ENCODE measurements around the gene NLRP13.
"Not testable (repeated sequence)": the region's sequence is repeated elsewhere in the genome, so short reads cannot be mapped to it uniquely, and the experiment has no call there.

NLRP13 gene

GRCh38 chr19:55931936-55932386 is at the start of gene NLRP13:
TSS of gene NLRP13 (minus strand) at chr19:55932336. CDS start at chr19:55932311, 25 bp downstream.
- FAIRE-seq, result no peak

- no peak for FAIRE-seq
Observed at GRCh38 chr19:55980415-55980814, 48.3 kb upstream of the NLRP13 start.

- FAIRE-seq, result no peak
Observed at GRCh38 chr19:55973982-55974381, 41.8 kb upstream of the NLRP13 start.

- no peak for FAIRE-seq
Observed at GRCh38 chr19:55962186-55962585, 30.1 kb upstream of the NLRP13 start.

GRCh38 chr19:55959996-55960675 is 28.0 kb upstream of the NLRP13 start:
- no peak for FAIRE-seq

GRCh38 chr19:55958356-55958755 is 26.2 kb upstream of the NLRP13 start:
- no peak for FAIRE-seq

GRCh38 chr19:55956431-55956830 is 24.3 kb upstream of the NLRP13 start:
- FAIRE-seq, result no peak

- FAIRE-seq, result not testable (repeated sequence)
Observed at GRCh38 chr19:55950566-55950965, 18.4 kb upstream of the NLRP13 start.

GRCh38 chr19:55947532-55947931 is 15.4 kb upstream of the NLRP13 start, which contains the start of gene NLRP8:
TSS of gene NLRP8 (plus strand) at chr19:55947832.
- no peak for FAIRE-seq

- no peak for FAIRE-seq
Observed at GRCh38 chr19:55940306-55940705, 8.2 kb upstream of the NLRP13 start.

GRCh38 chr19:55939206-55939605 is 7.1 kb upstream of the NLRP13 start:
- FAIRE-seq, result no peak

GRCh38 chr19:55935206-55935605 is 3.1 kb upstream of the NLRP13 start:
- no peak for FAIRE-seq

- FAIRE-seq, result no peak
Observed at GRCh38 chr19:55930996-55931515, 1.1 kb downstream of the NLRP13 start.

- not testable (repeated sequence) for FAIRE-seq
Observed at GRCh38 chr19:55929258-55929657, 2.9 kb downstream of the NLRP13 start.

- FAIRE-seq, result no peak
Observed at GRCh38 chr19:55927991-55928390, 4.1 kb downstream of the NLRP13 start.

- FAIRE-seq, result no peak
Observed at GRCh38 chr19:55923556-55923955, 8.6 kb downstream of the NLRP13 start.

GRCh38 chr19:55913643-55914268 is 18.4 kb downstream of the NLRP13 start:
- no peak for FAIRE-seq

GRCh38 chr19:55912916-55913315 is 19.2 kb downstream of the NLRP13 start:
- no peak for FAIRE-seq

- no peak for FAIRE-seq
Observed at GRCh38 chr19:55909801-55910200, 22.3 kb downstream of the NLRP13 start.

GRCh38 chr19:55907746-55908145 is 24.4 kb downstream of the NLRP13 start:
- no peak for FAIRE-seq

GRCh38 chr19:55907286-55907685 is 24.9 kb downstream of the NLRP13 start:
- FAIRE-seq, result no peak

GRCh38 chr19:55902080-55902751 is 29.9 kb downstream of the NLRP13 start:
- no peak for FAIRE-seq

- FAIRE-seq, result no peak
Observed at GRCh38 chr19:55901369-55902079, 30.6 kb downstream of the NLRP13 start.

Measured in A204.1 (cell line).